HT-29 (cell line): ENCODE measurements around the gene AGBL1. TPM values are rescaled to one million over a fixed set of nuclear protein-coding genes. Genes with fewer than 3 reads are reported as not detected.

Experiments used
- DNase-seq: peaks from one replicate; pipeline ENCODE4 v3.0.0-alpha.2; 2015; ENCODE audit warnings: low spot score
- total RNA-seq: library from RNA; depleted of rRNA; stranded (reverse); fragments of >200 nt; shearing (Covaris generic); gene quantifications from 2 replicates; pipeline ENCODE4 v1.2.3, GENCODE V29; 2014

AGBL1 gene
- total RNA-seq, 1 experiment from 2014 or later = not detected

DNA sequence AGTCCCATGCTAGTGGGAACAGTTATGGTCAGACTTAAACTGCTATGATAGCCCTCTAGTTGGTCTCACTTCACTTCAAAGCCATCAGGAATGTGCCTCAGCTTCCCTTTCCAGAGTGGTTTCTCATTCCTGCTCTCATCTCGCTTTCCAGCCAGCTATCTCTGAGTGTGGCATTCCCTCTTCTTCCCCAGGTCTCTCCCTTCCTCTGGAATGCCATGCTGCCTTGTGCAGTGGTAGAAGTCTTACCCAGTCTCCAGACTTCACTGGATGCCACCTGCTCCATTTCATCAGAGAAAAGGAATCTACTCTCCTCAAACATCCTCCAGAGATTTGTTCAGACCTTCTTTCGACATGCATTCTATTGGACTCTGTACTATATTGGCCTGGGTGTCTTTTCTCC is 83.0 kb downstream of the AGBL1 start:
- no peak for DNase-seq

DNA sequence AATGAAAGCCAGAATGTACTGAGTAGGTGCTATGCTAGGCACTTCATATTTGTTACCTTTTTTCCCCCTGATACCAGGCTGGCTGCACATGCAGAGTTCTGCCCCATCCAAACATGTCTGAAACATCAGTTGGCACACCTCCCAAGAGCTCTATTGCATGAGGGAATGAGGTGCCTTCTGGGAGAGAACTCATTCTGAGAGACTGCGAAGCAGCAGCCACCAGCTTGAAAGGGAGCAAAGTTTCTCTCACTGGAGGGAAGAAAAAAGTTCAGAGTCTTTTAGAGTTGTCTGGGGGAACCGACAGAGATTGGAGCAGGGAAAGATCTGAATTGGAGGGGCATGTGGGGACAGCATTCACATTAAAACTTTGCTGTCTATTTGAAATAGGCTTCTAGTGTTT is 84.1 kb downstream of the AGBL1 start:
- DNase-seq = no peak

DNA sequence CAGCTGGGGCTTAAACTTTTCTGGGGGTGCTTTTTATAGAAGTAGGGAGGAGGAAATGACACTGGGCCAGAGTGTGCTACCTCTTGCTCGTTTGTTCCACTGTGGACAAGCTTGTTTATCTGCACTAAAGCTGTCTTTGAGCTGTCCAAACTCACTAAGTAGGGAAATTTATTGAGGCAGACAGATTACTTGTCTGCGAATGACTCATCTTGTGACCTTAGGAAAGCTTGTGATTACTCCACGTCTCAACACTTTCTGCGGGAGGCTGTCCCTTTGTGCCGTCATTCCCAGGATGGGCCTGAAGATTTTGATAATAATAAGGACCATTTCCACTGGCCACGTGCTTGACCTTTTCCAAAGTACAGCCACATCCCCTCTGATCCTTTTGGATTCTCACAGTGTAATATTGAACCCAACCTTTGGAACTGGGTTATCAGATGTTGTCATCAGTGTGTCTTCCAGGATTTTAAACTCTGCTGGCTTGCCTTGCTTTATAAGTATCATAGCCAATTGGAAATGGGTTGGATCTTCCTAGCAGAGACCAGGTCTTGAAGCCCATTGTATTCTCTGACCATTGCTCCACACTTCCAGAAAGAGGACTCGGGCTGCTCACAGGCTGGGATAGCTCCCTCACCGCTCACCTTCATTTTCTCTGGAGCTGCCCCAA is 84.7 kb downstream of the AGBL1 start:
- DNase-seq = no peak

DNA sequence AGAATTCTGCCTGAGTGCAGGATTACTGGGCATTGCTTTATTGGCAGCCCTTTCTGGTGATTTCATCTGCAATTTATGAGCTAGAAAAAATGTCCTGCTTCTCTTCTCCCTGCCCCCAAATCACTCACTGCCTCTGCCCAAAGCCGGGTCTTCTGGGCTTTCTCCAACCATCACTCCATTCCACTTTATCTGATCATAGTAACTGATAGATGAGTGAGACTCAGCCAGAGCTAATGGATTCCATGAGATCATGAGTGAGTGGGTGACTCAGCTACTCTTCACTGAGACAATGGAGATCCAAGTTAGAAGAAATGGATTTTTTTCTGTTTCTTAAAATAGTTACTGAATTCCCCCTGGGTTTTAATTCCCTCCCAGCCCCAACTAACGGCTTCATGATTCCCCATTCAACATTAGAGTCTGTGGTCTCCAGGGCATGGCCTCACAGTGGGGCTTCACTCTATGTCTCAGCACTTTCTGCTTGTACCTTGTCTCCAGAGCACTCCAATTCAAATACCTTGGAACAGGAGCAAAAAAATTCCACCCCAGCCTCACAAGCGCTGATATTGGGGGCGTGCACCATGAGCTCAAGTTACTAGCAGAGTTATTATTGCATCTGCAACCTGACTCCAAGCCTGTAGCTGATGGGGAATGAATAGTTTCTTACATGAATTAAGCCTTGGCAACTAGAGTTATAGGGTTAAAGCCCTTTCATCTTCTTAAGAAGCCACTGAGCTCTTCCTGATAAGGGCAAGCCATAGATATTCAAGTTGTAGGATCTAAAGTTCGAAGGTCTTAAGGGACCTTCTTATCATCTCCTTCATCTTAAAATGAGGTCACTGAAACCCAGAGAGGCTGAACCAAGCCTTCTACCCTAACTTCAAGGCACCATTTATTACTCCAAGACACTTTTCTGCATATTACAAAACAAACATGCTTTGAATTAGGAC is 85.9 kb downstream of the AGBL1 start:
- no peak for DNase-seq

DNA sequence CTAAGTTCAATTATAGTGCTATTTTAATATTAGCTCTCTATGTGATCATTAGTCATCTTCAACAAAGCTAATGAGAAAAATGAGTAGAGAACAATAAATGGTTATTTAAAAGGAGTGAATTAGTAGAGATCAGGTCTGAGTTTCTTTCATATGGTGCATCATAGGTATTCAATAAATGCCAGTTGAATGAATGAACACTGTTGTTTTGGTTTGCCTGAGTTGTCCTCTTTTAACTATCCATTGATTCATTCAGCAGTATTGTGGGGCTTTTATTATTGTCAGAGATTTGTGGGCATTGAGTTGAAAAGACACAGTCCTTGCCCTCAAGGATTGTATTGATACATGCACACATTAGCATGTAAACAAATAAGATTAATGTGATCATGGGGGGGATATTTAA is 88.2 kb downstream of the AGBL1 start:
- DNase-seq = no peak

DNA sequence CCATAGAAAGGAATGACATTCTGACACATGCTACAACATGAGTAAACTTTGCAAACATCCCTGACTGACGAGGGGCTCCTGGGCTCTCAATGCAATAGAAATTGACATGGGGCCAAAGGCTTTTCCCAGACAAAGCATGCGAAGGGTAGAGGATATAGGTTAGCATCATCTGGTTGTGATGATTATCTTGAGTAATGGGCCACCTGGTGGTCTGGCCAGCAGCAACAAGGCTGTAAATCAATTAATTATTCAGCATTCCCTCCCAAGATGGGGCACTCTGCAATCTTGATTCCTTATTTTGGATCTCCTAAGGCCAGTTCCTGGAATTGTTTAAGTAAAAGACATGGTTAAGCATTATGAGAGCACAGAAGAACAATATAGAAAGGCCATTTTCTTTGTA is 99.2 kb downstream of the AGBL1 start:
- DNase-seq = peak; percentile 25

DNA sequence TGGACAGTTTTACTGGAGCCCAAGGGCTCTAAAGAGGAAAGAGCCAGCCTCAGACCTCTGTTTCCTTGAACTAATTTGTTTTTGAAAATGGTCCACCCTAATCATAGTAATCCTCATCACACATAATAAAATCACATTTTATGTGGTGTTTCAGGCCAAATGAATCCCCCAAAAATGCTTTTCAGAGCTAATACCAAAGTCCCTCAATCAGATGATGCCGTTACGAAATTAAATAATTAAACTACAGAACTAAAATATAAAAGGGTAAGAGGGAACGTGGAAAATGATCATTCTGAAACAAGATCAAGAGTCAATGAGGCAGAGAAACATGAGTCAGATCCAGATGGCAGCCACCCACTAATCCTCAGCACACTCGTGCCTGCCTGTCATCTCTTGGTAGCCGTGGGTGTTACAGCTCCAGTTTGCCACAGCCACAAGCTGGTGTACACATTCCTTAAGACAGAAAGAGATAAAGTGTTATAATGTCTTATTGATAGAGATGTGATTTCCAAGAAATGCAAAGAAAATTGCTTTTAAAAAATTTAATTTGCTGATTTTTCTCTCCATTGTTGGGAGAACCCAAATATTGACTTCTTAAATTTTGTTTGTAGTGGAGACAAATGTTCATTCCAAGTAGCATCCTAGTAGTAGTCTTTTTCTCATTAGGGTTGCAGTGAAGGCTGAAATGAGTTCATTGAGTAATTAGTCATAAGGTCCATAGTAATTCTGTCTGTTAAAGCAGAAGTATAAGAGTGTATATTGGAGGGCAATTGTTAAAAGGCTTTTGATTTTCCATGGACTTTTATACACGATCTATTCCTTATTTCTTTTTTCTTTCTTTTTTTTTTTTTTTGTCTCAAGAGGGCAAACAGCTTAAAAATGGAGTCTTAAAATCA is 104.2 kb downstream of the AGBL1 start:
- no peak for DNase-seq

DNA sequence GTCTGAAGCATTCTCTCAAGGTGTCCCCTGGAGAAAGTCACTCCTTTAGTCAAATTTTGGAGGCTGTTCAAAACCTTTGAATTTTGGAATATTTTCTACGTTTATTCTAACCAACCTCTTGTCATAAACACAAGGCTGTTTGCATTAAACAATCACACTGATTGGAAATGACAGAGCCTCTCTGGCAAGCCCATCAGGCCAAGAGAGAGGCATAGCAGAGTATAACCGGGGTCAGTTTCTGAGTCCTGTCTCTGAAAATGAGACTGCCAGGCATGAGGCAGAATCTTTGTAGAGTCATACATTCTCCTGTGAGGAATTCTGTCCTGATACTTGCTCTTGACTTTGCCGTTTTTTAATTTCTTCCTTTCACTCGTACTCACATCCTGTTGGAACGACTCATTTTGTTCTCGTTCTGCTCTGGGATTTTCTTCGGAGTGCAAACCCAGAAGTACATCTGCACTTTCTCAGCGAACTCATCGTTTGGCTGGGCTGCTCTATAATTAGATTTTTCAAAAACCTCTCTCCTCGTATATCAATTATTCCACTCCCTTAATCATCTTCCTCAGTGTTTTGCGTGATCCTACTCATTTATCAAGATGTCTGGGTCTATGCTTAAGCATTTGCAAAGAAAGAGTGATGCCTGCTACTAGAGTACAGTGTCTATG is 114.2 kb downstream of the AGBL1 start:
- DNase-seq = no peak

DNA sequence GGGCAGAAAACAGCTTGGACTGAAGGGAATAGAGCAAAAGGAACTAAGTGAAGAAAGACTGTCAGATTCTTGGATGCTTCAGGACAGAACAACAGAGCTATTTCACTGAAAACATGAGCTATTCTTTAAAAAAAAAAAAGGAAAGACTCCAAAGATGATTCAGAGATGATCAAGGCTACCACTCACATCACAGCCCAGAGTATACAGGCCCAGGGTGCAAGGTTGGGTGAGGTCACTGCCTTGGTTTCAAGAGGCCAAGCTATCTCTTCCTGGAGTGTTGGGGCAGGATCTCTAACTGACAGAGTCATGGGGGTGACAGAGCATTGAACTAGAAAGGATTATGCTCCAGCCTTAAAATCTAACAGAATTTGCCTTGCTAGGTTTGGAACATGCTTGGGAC is 118.1 kb downstream of the AGBL1 start:
- no peak for DNase-seq

DNA sequence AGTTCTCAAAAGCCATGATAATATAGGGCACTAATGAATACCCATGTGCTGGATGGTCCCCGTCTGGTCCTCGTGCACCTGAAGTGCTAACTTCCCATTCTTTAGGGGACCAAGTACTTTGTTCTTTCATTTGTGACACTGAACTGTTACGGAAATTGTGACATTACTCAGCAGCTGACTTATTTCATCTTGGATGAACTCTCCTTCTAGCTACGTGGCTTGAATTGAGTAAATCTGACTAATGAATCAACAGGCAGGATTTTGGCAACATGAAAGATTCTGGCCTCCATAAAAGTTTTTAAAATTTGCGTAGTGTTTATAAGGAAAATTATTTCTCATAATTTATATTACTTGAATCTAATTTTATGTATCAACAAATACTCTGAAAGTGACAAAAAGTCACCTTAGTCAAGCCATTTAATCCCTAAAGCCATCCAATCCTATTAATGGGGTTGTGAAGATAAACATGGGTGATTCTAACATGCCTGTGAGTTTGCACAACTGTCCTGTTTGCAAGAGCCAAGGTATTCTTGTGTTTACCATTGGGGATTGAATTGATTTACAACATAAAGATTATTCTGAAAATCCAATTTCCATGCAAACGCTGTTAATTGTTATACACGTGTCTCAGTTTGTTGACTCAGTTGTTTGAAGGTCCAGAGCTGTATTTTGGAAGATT is 119.9 kb downstream of the AGBL1 start:
- DNase-seq = no peak

DNA sequence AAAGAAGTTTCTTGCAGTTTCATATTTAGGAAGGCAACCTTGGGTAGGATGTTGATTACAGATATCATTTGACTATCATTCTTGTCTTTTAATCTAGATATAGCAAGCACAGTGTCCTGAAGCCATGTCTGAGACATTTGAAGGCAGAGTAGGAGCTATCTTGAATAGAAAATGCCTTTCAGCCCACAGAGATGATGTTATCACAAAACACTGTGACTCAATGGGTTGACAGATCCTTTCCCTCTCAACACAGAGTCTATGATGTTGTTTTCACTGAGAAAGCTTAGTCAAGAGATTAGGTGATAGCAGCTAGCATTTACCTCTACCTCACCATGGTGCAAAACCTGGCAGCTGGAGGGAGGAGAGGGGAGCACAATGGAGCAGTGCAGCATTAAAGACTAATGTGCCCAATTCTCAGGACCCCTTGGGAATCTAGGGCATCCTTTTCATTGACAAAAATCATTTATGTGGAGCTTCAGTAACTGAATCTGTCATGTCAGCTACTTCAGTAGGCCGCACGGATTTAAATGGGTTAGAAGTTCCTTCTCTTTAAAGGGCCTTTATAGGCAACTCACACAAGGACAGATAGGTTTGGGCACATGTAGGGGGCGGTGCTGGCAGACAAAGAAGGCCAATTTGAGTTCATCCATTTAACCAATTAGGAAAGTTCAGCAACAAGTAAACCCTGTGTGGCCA is 121.8 kb downstream of the AGBL1 start:
- no peak for DNase-seq

DNA sequence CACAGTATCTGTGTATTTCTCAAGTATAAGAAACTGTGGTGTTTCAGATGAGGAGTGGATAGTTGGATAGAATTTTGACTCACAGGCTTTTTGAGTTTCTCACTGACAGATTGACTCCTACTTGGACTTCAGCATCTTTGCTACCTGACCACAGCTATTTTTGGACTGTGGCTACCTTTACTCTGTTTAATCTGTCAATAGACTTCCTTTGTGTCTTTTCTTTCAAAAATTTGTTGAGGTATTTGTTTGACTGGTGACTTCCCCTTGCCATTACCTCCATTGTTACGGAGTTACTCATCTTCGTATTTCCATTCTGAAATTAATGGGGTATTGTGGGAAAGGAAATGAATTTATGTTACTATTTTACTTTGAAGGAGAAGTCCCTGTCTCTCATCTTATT is 123.8 kb downstream of the AGBL1 start:
- no peak for DNase-seq

DNA sequence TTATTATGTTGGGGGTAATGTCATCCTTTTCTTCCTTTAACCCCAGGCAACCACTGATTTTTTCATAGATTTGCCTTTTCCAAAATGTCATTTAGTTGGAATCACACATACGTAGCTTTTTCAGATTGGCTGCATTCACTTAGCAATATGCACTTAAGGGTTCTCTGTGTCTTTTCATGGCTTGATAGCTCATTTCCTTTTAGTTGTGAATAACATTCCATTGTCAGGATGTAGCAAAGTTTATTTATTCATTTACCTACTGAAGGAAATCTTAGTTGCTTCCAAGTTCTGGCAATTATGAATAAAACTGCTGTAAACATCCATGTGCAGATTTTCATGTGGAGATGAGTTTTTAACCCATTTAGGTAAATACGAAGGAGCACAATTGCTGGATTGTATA is 125.4 kb downstream of the AGBL1 start:
- no peak for DNase-seq

DNA sequence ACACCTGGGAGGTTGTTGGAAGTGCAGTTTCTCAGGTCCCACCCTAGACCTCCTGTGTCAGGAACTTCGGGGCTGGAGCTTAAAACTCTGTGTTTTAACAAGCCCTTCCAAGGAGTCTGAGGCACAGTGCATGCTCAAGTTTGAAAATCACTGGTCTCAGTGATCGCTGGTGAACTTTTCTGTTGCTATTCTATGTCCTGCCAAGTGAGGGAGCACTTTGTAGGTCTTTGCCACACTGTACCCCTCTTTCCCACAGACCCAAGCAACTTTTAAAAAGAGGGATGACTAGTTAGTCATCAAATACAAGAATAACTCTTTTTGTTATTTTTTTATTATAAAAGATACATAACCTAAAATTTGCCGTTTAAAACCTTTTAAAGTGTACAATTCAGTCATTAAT is 133.7 kb downstream of the AGBL1 start:
- DNase-seq = no peak

DNA sequence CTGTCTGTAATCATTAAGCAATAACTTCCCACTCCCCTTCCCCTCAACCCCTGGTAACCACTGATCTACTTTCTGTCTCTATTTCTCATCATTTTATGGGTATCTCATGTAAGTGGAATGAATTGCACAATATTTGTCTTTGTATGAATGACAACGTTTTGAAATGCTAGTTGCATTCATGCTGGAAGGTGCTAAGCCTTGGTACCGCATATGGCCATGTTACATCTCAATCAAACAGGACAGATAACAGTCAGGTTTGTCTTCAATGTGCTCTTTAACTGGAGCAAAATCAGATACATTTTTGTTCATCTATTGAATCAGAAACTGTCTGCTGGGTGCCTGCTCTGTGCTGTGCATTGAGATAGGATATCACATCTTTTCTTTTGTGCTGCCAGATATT is 134.2 kb downstream of the AGBL1 start:
- DNase-seq = no peak

DNA sequence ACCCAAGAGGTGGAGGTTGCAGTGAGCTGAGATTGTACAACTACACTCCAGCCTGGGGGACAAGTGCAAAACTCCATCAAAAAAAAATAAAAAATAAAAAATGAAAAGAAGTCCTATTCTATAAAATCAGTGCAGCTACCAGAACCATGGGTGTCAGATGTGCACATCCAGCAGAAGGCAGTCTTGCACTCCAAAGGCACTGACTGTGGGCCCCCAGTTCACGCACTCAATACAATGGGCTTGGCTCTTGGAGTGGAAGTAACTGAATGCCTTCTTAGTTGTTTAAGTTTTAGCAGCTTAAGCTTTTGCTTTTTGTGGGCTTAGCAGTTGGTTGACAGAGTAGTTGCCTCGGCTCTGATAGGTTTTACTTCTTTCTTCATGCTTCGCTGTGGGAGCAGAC is 141.4 kb downstream of the AGBL1 start:
- DNase-seq = no peak

DNA sequence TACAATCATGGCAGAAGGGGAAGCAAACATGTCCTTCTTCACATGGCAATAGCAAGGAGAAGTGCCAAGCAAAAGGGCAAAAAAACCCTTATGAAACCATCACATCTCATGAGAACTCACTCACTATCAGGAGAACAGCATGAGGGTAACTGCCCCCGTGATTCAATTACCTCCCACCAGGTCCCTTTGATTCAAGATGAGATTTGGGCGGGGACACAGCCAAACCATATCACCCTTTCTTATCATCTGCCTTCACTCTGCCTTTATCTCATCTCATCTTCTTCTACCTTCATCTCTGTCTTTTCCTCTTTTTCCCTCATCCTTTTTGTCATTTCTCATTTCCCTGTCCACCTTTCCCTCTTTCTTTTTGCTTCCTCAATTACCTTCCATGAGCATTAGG is 149.6 kb downstream of the AGBL1 start:
- no peak for DNase-seq

DNA sequence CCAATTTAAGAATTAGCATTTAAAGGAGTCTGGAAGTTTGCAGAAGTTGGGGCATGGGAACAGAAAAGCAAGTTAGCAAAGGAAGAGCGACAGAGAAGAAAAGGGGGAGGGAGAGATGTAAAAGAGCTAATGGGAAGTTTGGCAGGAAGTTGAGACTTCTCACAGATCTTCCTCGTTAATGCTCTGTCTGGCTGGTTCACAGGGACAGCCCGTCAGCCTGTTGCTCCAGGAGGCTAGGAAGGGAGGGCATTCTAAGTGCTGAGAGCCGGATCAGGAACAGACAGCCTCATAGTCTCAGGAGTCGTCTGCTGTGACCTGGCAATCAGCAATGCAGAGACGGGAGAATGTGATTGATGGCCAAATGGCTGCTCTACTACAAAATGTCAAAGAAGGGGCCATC is 150.3 kb downstream of the AGBL1 start:
- DNase-seq = no peak

DNA sequence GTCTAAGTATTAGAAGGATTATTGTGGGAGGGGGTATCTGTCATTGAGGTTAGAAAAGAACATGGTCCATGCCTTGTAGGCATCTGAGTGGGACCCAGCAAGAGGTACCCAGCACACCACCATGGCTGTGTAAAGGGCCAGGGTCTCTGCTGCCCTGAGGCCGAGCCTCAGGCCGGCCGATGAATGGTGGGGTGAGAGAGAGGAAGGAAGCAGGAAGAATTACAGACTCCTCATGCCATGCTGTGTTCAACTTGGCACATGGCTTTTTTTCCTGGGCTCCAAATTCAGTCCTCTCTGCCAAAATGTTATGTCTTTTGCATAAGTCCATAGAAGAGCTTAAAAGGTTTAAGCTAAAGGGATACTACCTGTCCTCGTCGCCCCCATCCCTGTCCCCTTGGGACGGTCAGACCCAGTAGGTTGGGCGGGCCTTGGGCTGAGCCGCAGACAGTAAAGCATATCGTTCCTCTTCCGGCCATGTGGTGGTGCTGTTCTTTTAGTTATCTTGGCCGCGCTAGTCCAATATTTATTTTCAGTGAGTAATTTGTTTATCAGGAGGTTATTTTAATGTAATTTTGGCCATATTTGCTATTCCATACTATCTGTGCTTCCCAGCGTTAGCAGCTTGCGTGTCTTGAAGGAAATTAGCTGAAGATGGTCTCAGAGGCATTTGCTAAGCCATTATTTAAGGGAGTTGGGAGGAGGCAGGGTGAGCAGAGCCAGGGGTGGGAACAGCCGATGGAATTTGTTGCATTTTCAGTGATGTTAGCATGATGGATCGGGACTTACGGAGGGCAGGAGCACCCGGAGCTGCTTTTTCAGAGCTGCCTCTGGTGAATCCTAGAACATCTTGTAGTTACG is 152.4 kb downstream of the AGBL1 start:
- peak; percentile 56 for DNase-seq
